HG02571 (cell line): Measurements from ENCODE around the gene FTH1.
"Not testable (repeated sequence)": the region's sequence is repeated elsewhere in the genome, so short reads cannot be mapped to it uniquely, and the experiment has no call there.

Experiments used
- ATAC-seq: cut with Tn5 transposase; IDR thresholded peaks from one replicate; pipeline ENCODE4 v1.9.1; 2021; ENCODE audit warnings: mild to moderate bottlenecking, moderate library complexity; ENCODE audit not compliant: unreplicated experiment

FTH1 gene

GRCh38 chr11:61964058-61964665 lies 3.3 kb downstream of the FTH1 start:
- no peak for ATAC-seq

- ATAC-seq: no peak
Measured at GRCh38 chr11:61963282-61964057, 4.0 kb downstream of the FTH1 start.

DNA sequence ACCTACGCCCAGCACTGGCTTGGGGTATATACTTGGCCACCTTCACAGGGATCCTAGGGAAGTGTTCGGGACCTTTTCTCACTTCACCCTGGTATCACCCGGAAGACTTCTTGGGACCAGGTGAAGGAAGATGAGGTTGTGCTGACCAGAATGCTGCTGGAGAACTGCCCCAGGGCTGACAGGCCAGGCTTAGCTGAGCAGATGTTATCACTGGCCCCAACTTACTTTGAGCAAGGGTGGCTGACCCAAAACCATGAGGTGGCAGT lies 4.5 kb downstream of the FTH1 start:
- ATAC-seq: no peak

- ATAC-seq: no peak
Measured at GRCh38 chr11:61962213-61963015, 5.0 kb downstream of the FTH1 start.

GRCh38 chr11:61961570-61962212 lies 5.7 kb downstream of the FTH1 start:
- no peak for ATAC-seq

- ATAC-seq: no peak
Measured at GRCh38 chr11:61960532-61960931, 6.9 kb downstream of the FTH1 start.

DNA sequence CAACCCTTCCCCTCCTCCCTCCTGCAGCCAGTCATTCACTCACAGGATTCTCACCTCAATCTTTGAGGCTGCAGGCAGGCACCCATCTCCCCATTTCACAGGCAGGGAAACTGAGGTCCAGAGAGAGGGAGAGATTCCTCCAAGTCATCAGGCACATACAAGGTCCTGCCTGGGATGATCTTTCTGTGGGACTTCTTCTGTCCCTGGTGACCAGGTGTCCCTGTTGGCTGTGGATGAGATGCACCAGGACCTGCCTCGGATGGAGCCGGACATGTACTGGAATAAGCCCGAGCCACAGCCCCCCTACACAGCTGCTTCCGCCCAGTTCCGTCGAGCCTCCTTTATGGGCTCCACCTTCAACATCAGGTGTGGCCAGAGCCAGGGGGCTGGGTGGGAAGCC lies 7.8 kb downstream of the FTH1 start:
- no peak for ATAC-seq

GRCh38 chr11:61959114-61959513 lies 8.3 kb downstream of the FTH1 start:
- no peak for ATAC-seq

DNA sequence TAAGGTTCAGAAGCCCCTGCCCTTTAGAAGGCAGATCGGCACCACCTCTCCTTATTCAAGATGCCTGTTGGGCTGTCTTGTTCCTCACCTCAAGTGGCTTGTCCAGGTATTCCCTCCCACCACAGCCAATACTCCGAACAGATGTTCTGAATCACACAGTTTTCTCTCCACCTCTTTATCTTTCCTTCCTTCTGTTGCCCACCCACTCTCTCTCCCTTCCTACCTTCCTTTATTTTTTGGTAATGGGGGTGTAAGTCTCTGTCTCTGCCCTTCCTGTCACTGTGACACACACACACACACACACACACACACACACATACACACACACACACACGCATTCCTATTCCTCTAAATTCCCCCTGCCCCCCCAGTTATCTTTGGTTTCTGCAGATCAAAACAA lies 8.8 kb downstream of the FTH1 start:
- ATAC-seq: no peak

- ATAC-seq: no peak
Measured at GRCh38 chr11:61957021-61957770, 10.2 kb downstream of the FTH1 start.

DNA sequence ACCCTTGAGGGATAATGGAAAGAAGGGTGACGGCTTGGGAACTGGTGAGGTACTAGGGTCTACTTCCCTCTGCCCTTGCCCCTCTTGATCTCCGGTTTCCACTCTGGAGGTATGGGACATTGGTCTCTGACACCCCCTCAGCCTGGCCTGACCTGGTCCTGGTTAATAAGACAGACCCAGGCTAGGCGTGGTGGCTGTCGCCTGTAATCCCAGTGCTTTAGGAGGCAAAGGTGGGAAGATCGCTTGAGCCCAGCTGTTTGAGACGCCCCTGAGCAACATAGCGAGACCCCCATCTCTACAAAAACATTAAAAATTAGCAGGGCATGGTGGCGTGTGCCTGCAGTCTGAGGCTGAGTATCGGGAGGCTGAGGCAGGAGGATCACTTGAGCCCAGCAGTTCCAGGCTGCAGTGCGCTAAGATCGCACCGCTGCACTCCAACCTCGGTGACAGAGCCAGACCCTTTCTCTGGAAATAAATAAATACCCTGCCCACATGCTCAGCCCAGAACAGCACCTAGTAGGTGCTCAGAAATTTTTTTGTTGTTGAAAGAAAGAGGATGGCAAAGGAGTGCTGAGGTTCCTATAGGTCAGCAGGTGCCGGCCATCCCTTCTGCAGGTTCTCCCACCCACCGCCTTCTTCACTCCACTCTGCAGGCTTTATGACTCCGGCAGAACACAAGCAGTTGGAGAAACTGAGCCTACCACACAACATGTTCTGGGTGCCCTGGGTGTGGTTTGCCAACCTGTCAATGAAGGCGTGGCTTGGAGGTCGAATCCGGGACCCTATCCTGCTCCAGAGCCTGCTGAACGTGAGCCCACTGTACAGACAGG lies 11.0 kb downstream of the FTH1 start:
- ATAC-seq: no peak

- ATAC-seq: no peak
Measured at GRCh38 chr11:61955422-61956135, 11.9 kb downstream of the FTH1 start.

DNA sequence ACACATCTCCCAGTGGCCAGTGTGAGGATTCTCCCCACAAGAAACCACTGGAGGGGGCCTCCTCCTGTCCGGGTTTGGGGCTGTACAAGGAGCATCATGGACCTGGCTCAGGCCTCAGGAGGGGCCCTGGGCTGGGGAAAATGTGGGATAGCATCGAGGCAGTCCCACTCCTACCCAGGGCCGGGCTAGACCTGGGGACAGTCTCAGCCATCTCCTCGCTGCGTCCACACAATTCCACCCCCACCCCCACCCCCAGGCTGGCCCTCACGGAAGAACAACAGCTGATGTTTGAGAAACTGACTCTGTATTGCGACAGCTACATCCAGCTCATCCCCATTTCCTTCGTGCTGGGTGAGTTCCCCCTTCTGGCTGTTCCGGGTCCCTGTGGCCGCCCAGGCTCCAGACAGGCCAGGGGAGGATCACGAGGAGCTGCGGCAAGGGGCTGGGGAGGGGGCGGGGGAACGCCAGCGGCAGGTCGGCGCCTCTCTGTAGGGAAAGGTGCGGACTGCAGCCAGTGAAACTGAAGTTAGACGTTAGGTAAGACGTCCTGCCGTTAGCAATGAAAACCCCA lies 12.5 kb downstream of the FTH1 start:
- no peak for ATAC-seq

GRCh38 chr11:61954106-61954850 lies 13.2 kb downstream of the FTH1 start:
- ATAC-seq: no peak

- ATAC-seq: not testable (repeated sequence)
Measured at GRCh38 chr11:61953632-61954031, 13.8 kb downstream of the FTH1 start.

GRCh38 chr11:61952882-61953281 lies 14.6 kb downstream of the FTH1 start:
- ATAC-seq: no peak

DNA sequence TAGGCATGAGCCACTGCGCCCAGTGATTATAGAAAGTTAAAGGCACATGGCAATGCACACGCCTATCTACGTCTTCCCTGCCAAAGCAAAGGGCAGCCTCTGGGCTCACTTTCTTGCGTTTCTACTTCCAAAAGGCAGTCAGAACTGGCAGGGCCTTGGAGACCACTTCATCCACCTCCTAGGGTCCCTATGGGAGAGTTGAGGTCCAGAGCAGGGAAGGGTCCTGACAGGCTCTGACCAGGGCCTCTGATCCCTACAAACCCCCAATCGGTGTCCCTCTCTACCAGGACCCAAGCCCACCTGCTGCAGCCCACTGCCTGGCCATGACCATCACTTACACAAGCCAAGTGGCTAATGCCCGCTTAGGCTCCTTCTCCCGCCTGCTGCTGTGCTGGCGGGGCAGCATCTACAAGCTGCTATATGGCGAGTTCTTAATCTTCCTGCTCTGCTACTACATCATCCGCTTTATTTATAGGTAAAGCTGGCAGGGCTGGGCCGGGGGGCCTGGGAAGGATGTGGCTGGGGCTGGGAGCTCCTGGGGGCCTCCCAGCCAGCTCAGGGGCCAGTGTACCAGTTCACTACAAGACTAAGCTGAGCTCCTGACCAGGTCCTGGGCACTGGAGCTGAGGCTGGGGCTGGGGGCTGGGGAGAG lies 15.8 kb downstream of the FTH1 start:
- ATAC-seq: no peak

DNA sequence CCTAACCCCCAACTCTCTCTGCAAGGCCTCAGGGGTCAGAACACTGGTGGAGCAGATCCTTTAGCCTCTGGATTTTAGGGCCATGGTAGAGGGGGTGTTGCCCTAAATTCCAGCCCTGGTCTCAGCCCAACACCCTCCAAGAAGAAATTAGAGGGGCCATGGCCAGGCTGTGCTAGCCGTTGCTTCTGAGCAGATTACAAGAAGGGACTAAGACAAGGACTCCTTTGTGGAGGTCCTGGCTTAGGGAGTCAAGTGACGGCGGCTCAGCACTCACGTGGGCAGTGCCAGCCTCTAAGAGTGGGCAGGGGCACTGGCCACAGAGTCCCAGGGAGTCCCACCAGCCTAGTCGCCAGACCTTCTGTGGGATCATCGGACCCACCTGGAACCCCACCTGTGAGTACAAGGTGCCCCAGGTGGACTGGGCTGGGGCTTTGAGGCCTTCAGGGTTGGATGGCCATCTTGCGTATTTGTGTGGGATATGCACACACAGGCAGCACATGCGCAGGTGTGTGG lies 17.3 kb downstream of the FTH1 start, which contains the start of gene BEST1:
TSS of gene BEST1 (plus strand) at position 317 of the 513 bp plus-strand sequence. CDS start 1,456 bp downstream, outside the sequence.
- ATAC-seq: no peak
